CD4-positive, alpha-beta T cell treated with Interleukin-15 for 4 hours (primary cell): Measurements from ENCODE around the gene TNFSF8.
A peak's percentile ranks its signal among the peaks of the same experiment; 100 is the strongest.

Experiments
- DNase-seq: peaks from one replicate; pipeline ENCODE4 v3.0.0-alpha.2; 2020; ENCODE audit warnings: low spot score

TNFSF8 gene

DNA sequence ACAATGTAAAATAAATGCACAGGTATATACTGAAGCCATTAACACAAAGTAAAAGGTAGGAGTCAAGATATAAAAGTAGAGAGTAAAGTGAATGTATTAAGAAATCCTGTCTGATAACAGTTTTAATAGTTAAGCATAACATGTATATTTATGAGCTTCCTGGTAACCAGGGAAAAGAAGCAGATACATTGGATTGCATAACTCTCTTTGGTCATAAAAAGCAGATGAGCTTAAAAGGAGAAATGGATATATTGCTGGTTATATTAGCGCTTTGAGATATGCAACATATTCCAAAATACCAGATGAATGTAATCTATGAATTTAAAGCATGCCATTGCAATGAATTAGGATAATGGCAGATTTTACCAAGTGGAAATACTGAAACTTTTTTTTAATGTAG lies 6.2 kb upstream of the TNFSF8 start:
- no peak for DNase-seq

- DNase-seq, result no peak
Observed at GRCh38 chr9:114935119-114935518, 4.7 kb upstream of the TNFSF8 start.

GRCh38 chr9:114932502-114932901 lies 2.1 kb upstream of the TNFSF8 start:
- DNase-seq, result no peak

DNA sequence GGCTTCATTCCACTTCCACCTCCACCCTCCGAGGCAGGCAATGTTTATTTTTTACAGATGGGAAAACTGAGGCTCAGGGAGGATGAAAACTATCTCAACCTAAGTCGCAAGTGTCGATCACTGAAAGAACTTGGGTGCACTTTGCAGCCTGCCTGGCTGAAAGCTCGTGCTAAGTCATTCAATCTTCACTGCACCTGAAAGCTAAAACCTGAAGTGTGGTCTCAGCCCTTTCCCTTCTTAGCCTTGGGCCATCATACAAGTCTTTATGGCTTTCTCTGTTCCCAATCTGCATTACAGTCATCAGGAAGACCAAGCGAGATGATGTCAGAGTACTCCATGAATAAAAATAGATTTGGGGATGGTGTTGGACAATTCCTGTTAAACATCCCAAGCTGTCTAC lies 1.0 kb upstream of the TNFSF8 start:
- no peak for DNase-seq

GRCh38 chr9:114929201-114929600 lies 1.2 kb downstream of the TNFSF8 start:
- DNase-seq, result peak; percentile 47

DNA sequence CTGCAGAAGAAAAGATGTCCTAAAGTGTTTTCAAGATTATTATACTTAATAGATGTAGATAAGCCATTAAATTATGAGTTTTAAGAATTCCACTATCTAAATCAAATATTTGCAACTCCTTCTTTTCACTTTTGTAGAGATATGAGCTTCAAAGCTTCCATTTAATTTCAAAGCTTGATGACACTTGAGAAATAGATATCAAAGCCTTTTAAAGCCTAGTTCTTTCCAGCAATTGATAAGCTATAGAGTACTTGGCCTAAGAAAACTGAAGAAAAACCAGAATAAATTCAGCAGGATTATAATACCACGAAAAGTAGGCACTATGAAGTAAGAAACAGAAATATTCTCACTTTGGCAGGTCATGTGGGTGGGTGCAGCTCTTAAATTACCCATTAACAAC lies 1.7 kb downstream of the TNFSF8 start:
- no peak for DNase-seq

DNA sequence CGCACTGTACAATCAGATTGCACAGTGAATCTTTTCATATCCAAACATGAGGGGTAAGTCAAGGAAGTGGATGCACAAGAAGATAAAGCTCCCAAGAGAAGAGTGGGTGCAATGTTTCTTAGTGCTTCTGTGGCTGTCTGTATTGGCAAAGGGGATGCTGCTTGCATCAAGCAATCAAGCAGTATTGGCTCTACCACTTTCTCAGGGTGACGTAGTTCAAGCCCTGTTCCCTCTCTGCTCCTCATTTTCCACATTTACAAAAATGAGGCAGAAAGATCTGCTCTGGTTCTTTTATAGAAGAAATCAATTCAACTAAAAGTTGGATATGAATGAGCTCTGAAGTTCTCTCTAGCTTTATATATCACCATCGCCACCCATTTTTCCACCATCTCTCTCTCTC lies 2.3 kb downstream of the TNFSF8 start:
- DNase-seq, result no peak

DNA sequence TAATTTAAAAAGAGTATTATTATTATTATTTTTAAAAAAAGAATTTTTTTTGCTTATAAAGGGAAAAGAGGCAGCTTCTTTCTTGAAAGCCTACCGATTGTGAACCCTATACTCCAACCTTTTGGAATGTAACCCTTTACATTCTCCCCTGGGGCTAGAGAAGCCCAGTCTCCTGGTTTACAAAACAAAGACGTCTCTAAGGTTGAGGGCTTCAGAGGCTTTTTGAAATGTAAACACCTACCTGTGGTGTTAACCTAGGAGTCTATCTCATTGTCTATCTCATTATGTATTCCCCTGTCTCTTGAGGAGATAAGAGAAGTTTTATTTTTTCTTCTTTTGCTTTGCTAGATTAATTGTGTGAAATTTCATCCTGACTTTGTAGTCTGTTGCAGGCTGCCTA lies 4.7 kb downstream of the TNFSF8 start:
- no peak for DNase-seq

- DNase-seq, result no peak
Observed at GRCh38 chr9:114925039-114925438, 5.4 kb downstream of the TNFSF8 start.

DNA sequence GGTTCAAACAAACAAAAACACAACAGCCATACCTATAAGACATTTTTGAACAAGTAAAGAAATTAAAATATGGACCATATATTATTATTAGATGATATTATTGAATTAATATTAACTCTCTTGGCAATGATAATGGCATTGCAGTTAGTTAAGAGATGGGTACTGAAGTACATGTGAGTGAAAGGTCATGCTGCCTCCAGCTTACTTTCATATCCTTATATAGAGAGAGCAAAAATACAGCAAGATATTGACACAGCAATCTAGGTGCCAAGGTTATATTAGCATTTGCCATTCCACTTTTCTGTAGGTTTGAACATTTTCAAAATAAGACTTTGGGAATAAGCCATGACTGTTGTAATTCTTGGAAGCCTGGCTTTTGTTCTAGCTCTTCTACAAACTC lies 6.1 kb downstream of the TNFSF8 start:
- DNase-seq, result no peak

DNA sequence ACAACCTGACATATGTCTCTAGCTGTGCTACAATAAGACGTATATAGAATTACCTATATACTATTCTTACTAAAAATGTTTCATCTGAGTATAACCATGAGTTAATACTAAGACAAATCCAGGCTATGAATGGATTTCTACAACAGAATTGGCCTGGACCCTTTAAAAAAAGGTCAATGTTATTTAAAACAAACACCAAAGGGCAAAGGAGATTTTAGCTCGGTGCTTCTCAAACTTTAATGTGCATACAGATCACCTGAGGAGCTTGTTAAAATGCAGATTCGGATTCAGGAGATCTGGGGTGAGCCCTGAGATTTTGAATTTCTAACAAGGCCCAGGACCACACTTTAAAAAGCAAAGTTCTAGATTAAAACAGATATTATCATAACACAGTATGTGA lies 6.5 kb downstream of the TNFSF8 start:
- DNase-seq, result no peak

DNA sequence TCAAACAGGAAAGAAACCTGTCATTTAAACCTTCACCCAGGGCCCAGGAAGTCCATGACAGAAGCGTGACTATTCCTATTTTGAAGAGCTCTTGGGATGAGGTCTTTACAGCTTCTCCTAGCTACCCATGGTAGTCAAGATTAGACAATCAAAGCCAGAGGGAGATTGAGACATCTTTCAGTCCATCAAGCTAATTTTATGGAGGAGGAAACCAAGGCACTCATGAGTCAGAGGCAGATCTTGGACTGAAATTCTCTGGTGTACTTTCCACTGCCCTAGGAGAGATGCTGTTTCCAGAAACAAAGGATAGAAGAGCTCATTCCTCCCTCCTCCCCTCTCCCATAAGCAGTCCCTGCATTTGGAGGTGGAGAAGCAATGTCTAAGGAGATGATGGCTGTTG lies 9.2 kb downstream of the TNFSF8 start:
- no peak for DNase-seq

DNA sequence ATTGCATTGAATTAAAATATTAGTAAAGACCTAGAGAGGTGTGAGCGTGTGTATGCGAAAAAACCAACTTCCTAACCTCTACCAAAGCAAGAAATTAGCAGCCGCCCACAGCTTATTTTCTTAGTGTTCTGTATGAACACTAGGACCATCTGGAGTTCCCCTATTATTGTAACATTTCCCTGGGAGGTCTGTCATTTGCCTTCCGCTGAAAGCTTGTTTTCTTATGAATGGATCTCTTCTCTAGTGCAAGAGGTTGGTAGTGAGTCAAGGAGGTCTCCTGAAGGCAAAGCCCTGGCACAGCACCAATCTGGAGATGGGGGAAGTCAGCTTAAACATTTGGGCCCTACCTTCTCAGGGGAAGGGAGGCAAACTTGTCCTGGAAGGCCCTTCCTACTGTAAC lies 10.8 kb downstream of the TNFSF8 start:
- DNase-seq, result peak; percentile 29

DNA sequence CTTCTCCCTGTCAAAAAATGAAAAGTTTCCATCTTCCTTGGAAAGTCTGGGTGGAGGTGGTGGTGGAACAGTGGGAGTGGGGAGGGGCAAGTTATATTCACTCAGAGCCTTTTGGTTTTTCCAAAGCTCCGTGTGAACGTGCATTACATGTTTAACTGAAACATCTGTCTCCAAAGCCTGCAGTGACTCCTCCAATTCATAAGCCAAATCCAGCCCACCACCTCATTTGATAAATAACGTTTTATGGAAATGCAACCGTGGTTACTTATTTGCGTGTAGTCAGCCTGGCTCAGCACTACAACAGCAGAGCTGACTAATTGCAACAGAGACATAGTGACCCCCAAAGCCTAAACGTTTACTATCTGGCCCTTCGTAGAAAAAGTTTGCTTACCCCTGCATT lies 13.9 kb downstream of the TNFSF8 start:
- DNase-seq, result no peak

DNA sequence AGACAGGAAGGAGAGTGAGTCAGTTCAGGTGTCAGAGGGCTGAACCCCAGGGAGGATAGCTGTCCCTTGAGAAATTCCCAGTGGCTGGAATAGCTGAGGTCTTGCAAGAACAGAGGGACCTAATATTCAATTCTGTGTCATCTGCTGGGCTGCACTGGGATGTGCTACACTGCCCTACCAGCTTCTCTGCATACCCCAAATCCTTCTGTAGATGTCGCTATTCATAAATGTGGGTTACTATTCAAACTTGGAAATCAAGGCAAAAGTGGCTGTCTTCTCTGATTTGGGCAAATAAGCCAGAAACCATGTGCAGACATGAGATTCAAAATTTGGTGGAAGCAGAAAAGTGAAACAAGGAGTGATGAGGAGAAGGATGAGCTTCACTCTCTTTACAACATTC lies 16.3 kb downstream of the TNFSF8 start:
- no peak for DNase-seq

DNA sequence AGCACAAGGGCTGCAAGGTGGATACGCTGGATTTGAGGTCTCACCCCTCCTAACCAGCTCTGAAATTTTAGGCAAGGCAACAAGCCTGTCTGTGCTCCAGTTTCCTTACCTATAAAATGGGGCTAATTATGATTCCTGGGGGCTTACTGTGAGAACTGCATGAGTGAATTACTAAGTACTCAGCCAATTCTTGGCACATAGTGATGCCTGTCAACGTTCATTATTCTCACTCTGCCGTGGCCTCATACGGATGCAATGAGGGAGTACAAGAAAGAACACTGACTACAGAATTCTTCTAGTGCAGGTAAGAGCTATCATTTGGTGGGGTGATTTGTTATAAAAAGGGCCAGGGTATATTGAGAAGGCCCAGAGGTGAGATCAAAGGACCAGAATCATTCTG lies 16.7 kb downstream of the TNFSF8 start:
- no peak for DNase-seq

DNA sequence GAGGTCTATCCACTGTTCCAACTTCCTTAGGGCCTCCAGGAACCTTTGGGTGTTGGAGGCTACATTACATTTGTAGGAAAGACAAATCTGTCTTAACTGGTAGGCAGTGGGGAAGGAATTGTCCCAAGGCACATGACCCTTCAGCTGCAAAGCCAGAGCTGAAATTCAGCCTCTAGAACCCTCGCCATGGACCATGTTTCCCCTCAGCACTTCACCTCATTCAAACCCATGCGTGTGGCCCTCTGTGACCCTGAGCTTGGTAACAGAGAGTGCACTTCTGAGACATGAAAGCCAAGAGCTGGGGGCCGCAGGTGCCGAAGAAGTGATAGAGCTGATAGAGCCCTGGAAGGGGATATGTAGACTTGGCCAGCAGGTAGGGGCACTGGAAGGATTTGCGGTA lies 17.2 kb downstream of the TNFSF8 start:
- no peak for DNase-seq

- no peak for DNase-seq
Observed at GRCh38 chr9:114911167-114911821, 19.1 kb downstream of the TNFSF8 start.

- no peak for DNase-seq
Observed at GRCh38 chr9:114910541-114910940, 19.9 kb downstream of the TNFSF8 start.

DNA sequence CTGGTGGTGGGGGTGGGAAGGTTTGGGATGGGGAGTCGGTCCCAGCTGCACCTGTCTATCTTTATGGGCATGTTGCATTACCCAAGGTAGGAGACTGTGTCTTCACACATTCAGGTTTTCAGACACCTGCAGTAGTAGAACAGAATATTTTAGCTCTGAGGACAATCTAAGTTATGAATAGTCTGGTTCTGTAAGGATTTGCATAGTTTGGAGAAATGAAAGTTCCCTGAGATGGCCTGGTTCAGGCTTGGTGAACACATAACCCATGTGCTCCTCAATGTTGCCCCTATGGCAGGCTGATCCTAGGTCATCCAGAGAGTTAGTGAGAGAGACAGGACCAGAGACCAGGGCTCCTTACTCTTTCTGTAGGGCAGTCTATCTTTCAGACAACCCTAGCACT lies 20.7 kb downstream of the TNFSF8 start:
- no peak for DNase-seq

GRCh38 chr9:114908805-114909448 lies 21.5 kb downstream of the TNFSF8 start:
- DNase-seq, result peak; percentile 32

- peak; percentile 53 for DNase-seq
Observed at GRCh38 chr9:114908104-114908622, 22.2 kb downstream of the TNFSF8 start.

- DNase-seq, result peak; percentile 47
Observed at GRCh38 chr9:114906922-114907571, 23.3 kb downstream of the TNFSF8 start.
